SJSA1 (cell line): ENCODE measurements around the gene KCTD8. TPM values are rescaled to one million over a fixed set of nuclear protein-coding genes. Genes with fewer than 3 reads are reported as not detected.

Source experiments
- DNase-seq, 2 experiments: peaks; one replicate each; pipeline ENCODE4 v3.0.0-alpha.2; 2015 to 2020; ENCODE audit warnings: low spot score in 2 of 2, low read depth in 1 of 2
- H3K27ac ChIP-seq: fragments of 250-450 bp; sonication (Bioruptor Pico); 2 replicates; pipeline ENCODE4 v1.5.1; 2020; ENCODE audit warnings: mild to moderate bottlenecking, moderate library complexity
- H3K27me3 ChIP-seq: fragments of 250-450 bp; sonication (Bioruptor Pico); replicated peaks from 2 replicates; pipeline ENCODE4 v1.5.1; 2020; ENCODE audit warnings: mild to moderate bottlenecking, moderate library complexity
- H3K36me3 ChIP-seq: fragments of 250-450 bp; sonication (Bioruptor Pico); 2 replicates; pipeline ENCODE4 v1.5.1; 2020; ENCODE audit warnings: mild to moderate bottlenecking
- H3K4me1 ChIP-seq: fragments of 250-450 bp; sonication (Bioruptor Pico); replicated peaks from 2 replicates; pipeline ENCODE4 v1.6.1; 2021; ENCODE audit warnings: mild to moderate bottlenecking
- H3K4me3 ChIP-seq: fragments of 250-450 bp; sonication (Bioruptor Pico); 2 replicates; pipeline ENCODE4 v1.5.1; 2020; ENCODE audit warnings: mild to moderate bottlenecking
- H3K9me3 ChIP-seq: fragments of 250-450 bp; sonication (Bioruptor Pico); replicated peaks from 2 replicates; pipeline ENCODE4 v1.5.1; 2020; ENCODE audit warnings: mild to moderate bottlenecking
- total RNA-seq: library from RNA; depleted of rRNA; stranded (reverse); fragments of >200 nt; shearing (Covaris generic); gene quantifications from 2 replicates; pipeline ENCODE4 v1.2.3, GENCODE V29; 2014; rRNA removed

KCTD8 gene
- not detected in 2 replicates for total RNA-seq

DNA sequence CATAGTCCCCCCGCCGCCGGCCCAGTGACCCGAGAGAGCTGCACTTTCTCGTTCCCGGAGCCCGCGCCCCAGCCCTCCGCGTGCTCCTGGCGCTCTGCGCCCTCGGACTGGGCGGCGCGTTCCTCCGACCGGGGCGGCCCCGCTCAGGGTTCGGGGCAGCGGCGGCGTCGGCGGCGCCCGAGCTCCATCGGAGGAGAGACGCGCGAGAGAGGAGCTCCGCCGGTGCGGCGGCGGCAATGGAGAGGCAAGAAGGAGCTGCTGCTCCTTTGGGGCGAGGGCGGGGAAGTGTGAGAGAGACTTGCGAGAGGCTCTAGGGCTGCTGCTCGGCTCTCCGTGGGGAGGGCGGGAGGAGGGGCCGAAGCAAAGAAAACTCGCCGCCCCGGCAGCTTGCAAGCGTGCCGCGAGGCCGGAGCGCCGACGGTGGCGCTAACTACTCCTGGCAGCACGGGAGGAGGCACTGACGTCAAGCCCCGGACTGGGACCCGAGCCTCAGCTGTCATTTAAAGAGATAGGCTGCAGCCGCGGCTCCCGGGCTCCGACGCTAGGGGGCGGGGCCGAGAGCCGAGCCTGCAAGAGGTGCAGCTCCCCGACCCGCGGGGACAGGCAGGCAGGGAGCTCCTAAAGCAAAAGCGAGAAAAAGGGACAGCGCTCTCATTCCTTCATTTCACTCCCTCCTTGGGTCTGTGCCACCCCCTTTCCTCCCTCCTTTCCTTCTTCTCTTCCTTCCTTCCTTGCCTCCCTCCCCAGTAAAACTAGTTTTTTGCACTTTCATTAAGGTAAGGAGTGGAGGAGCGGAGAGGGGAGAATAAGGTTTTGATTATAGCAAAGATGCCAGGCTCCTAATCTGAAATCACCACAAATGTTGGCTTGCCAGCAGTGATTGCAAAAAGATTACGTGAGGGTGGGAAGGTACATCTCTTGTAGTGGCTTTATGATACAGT is at the start of gene KCTD8:
KCTD8 (minus strand) TSS at position 289 of the 941 bp plus-strand sequence.
- Histone ChIP-seq H3K36me3 (no peaks in the 10 kb centered on the region), H3K27ac (no peak within 1 kb of the TSS), H3K4me3 (peak within 1 kb of the TSS; percentile 19), H3K27me3 (peaks cover 8% of the 10 kb centered on the region), H3K9me3 (0 out of 2 replicates have a peak, but pooled peaks cover 3% of the 10 kb centered on the region), H3K4me1 (no peaks in the 10 kb centered on the region)
- peak; percentile 38 to 58 for DNase-seq

DNA sequence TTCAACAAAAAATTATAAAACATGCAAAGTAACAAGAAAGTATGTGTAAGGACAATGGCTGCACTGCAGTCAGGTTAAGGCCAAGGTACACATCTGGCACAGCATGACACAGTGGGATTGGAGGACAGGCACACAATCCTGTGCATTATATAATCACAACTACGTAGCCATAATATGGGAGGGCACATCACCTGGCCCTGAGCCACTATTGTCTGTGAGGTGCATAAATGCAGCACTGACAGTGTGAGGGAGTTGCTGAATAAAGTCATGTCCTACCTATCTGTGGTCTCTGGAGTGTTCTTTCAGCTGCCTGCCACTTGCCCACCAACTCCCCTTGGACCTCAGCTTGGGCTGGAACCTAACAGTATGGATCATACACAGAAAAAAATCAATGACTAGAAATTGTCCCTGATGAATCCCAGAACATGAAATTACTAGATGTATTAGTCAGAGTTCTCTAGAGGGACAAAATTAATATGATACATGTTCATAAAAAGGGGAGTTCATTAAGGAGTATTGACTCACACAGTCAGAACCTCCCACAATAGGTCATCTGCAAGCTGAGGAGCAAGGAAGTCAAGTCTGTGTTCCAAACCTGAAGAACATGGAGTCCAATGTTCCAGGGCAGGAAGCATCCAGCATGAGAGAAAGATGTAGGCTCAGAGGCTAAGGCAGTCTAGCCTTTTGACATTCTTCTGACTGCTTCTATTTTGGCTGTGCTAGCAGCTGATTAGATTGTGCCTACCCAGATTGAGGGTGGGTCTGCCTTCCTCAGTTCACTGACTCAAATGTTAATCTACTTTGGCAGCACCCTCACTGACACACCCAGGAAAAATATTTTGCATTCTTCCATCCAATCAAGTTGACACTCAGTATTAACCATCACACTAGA is 46.4 kb upstream of the KCTD8 start:
- H3K27me3 ChIP-seq = no peaks in the 10 kb centered on the region
- H3K36me3 ChIP-seq = no peaks in the 10 kb centered on the region
- no peaks in the 10 kb centered on the region for H3K4me1 ChIP-seq
- no peak for DNase-seq
- H3K9me3 ChIP-seq = no peaks in the 10 kb centered on the region
- no peak overlapping the region for H3K4me3 ChIP-seq
- H3K27ac ChIP-seq = no peak overlapping the region

DNA sequence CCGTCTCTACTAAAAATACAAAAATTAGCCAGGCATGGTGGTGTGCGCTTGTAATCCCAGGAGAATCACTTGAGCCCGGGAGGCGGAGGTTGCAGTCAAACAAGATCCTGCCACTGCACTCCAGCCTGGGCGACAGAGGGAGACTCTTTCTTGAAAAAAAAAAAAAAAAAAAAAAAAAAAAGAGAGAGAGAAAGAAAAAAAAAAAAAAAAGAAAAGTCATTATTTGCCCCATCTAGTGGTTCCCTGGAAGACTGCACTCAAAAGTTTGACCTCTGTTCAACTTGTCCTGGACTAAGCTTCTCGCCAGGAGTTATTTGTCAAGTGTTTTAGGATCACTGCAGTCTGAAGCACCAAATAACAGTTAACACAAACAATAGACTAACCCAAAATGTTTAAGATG is 45.3 kb upstream of the KCTD8 start:
- no peaks in the 10 kb centered on the region for H3K4me1 ChIP-seq
- peak in 1 of 2 experiments; percentile 4 for DNase-seq
- no peaks in the 10 kb centered on the region for H3K9me3 ChIP-seq
- no peaks in the 10 kb centered on the region for H3K36me3 ChIP-seq
- H3K27ac ChIP-seq = no peak overlapping the region
- no peak overlapping the region for H3K4me3 ChIP-seq
- H3K27me3 ChIP-seq = no peaks in the 10 kb centered on the region

DNA sequence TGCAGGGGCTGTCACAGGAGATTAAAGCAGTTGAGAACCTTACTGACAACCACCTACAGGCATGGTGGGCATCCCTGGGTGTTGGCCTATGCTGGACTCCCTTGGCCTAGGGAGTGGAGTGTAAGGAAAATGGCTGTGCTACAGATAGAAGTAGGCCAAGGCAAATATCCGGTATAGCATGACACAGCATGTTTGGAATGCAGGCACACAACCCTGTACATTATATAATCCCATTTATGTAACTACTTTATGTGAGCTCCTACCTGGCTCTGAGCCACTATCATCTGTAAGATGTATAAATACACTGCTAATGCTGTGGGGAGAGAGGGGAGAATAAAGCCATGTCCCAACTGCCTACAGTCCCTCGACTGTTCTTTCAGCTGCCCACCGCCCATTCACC is 38.7 kb upstream of the KCTD8 start:
- H3K27ac ChIP-seq = no peak overlapping the region
- H3K27me3 ChIP-seq = no peaks in the 10 kb centered on the region
- H3K4me3 ChIP-seq = no peak overlapping the region
- no peaks in the 10 kb centered on the region for H3K4me1 ChIP-seq
- H3K36me3 ChIP-seq = no peaks in the 10 kb centered on the region
- H3K9me3 ChIP-seq = no peaks in the 10 kb centered on the region
- no peak for DNase-seq

DNA sequence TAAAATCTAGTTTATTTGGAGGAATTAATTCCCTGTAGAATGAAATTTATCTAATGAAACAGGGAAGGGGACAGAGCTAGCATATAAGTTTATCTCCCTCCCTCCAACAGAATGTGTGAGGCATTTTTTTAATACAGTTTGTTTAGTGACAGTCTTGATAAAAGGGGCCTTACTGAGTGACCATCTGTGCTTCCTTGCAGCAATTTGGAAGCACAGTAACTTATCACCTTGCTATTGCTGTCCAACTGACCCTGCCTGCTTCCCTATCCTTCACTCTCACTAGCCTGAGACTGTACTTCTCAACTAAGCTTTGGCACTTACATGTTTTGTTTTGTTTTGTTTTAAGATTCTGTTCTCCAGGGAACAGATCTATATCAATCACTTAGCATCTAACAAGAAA is 31.1 kb upstream of the KCTD8 start:
- no peak for DNase-seq
- H3K27ac ChIP-seq = no peak overlapping the region
- H3K4me3 ChIP-seq = no peak overlapping the region
- H3K9me3 ChIP-seq = no peaks in the 10 kb centered on the region
- no peaks in the 10 kb centered on the region for H3K27me3 ChIP-seq
- H3K4me1 ChIP-seq = no peaks in the 10 kb centered on the region
- no peaks in the 10 kb centered on the region for H3K36me3 ChIP-seq

DNA sequence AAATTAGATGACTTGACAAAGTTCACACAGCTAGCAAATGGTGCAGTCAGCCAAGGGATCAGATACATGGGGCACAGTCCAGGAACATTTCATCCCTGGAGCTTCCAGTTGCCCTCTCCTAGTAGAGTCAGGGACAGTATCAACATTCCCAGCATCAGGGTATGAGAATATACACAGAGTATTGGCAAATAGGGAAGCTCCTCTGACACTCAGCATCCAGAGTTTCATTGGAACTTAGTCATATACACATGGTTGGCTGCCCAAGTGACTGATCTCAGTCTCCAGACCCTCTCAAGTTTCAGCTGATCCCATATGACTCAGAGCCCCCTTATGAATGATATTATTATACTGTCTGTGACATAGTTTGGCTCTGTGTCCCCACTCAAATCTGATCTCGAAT is 13.7 kb upstream of the KCTD8 start:
- Histone ChIP-seq H3K4me3 (no peak overlapping the region), H3K27me3 (no peaks in the 10 kb centered on the region), H3K36me3 (no peaks in the 10 kb centered on the region), H3K4me1 (no peaks in the 10 kb centered on the region), H3K27ac (no peak overlapping the region), H3K9me3 (no peaks in the 10 kb centered on the region)
- DNase-seq = no peak

DNA sequence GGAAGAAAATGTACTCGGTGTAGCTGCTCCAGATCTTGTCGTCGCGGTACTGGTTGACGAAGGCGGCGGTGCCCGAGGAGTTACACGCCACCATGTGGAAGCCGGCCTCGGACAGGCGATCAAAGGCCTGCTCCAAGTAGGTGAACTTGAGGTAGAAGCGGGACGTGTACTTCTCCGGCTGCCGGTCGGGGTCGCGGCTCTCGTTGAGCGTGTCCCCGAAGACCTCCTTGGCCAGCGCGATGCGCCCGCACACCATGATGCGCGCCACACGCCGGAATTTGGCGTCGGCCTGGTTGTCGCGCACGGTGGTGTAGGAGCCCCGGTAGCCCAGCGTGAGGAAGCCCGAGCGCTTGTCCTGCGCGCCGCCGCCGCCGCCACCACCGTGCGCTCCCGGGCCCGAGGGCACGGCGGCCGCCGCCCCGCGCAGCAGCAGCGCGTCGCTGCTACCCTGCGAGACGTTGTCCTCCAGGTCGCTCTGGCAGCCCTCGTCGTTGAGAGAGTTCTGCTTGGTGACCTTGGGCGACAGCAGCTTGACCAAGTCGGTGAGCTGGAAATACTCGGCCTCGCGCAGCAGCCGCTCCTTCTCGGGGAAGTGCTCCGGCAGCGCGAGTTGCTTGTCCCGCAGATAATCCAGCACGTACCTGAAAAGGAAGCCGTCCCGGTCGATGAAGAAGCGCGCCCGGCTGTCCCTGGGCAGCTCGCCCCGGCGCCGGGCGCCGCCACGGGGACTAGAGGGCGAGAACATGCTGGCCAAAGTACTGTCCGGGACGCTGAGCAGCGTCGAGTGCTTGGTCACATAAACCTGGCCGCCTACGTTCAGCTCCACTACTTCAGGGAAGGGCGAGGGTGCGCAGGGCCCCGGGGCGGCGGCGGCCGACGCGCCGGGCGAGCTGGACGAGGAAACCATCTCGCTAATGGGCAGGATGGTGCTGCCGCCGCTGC is 775 bp downstream of the KCTD8 start:
- Histone ChIP-seq H3K9me3 (0 out of 2 replicates have a peak, but pooled peaks cover 3% of the 10 kb centered on the region), H3K27ac (no peak overlapping the region), H3K4me1 (no peaks in the 10 kb centered on the region), H3K36me3 (no peaks in the 10 kb centered on the region), H3K4me3 (no peak overlapping the region; the same call in 1 of the 2 replicates), H3K27me3 (peaks cover 8% of the 10 kb centered on the region)
- peak in 1 of 2 experiments; percentile 12 for DNase-seq

DNA sequence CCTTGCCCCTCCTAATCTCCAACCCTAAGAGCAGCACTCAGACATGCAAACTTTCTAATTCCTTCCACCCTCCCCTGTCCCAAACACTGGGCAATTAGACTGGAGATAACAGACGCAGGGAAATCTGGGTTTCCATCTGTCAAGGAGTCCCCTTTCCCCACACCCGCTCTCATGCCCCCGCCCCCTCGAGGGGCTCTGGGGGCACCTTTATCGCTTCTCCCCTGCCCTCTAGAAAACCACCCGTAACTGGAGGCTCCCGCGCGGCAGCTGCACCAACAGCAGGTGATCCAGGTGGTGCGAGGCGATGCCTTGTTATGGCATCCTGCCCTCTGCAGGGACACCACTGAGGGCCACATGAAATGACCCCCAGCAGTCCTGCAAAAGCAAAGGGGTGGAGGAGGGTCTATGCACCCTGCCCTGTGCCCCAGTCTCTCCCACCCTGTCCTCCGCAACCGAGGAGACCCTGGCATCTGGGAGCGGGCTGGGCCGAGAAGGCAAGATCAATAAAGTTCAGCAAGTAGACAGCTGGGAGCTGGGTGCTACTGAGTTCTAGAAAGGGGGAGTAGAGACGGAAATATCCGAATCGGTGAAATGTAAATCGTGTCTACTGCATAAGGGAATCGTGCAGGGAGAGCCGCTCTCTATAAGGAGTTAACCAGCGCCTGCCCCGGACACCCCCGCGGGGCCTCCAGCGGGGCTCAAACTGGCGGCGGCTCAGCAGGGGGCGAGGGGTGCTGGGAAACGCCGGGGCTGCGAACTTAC is 1.6 kb downstream of the KCTD8 start:
- DNase-seq = peak; percentile 0 to 16
- Histone ChIP-seq H3K36me3 (no peaks in the 10 kb centered on the region), H3K9me3 (0 out of 2 replicates have a peak, but pooled peaks cover 3% of the 10 kb centered on the region), H3K27ac (no peak overlapping the region), H3K4me1 (no peaks in the 10 kb centered on the region), H3K4me3 (no peak overlapping the region), H3K27me3 (peaks cover 8% of the 10 kb centered on the region)

DNA sequence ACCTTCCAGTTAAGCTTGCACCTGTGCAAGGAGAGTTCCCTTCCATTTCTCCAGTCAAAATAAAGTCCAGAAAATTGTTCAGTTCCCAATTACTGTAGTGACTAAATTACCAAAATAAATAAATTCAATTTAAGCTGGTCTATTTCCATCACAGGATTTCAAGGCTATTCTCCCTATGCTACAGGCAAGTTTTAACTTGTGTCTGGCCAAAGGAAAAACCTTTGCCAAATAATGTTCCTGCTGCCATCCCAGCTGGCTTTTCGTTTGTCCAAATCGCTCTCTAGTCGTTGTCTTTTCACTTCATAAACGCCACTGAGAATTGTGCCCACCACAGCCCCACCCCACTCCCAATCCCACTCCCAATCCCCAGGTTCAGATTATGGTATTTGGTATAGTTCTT is 2.4 kb downstream of the KCTD8 start:
- Histone ChIP-seq H3K36me3 (no peaks in the 10 kb centered on the region), H3K4me1 (no peaks in the 10 kb centered on the region), H3K9me3 (0 out of 2 replicates have a peak, but pooled peaks cover 3% of the 10 kb centered on the region), H3K27ac (no peak overlapping the region), H3K4me3 (no peak overlapping the region), H3K27me3 (peaks cover 8% of the 10 kb centered on the region)
- DNase-seq = no peak

DNA sequence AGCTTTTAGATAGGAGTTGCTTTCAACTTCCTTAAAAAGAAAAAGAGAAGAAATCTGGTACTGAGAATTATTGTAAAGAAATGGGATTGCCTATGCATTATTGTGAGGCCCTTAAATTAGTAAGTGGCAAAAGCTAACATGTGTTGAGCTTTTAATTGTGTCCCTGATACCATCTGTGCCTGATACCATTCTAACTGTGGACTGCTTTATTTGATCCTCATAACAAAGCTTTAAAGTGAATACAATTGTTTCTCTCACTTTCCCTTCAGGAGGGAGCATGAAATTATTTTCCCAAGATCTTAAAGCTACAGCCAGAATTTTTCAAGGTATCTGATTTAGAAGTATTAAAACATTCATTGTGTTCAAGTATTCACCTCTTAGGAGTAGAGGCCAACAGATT is 9.9 kb downstream of the KCTD8 start:
- no peaks in the 10 kb centered on the region for H3K9me3 ChIP-seq
- DNase-seq = no peak
- H3K27me3 ChIP-seq = no peaks in the 10 kb centered on the region
- H3K27ac ChIP-seq = no peak overlapping the region
- H3K36me3 ChIP-seq = no peaks in the 10 kb centered on the region
- no peaks in the 10 kb centered on the region for H3K4me1 ChIP-seq
- no peak overlapping the region for H3K4me3 ChIP-seq

DNA sequence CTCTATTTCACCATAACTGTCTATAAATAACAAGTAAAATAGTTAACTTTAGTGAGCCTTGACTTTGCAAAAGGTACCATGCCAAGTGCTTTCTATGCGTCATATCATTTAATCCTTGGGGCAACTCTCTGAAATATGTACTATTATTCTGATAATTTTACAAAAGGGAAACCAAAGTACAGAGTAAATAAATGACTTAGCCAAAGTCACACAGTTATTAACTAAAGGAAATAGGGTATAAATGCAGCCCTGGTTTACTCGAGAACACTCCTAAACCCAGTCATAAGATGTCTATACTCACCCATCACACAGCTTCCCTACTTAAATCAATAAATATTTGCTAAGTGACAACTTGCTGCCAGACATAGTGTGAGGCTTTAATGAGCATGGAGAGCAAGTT is 14.4 kb downstream of the KCTD8 start:
- H3K27me3 ChIP-seq = no peaks in the 10 kb centered on the region
- H3K4me3 ChIP-seq = no peak overlapping the region
- DNase-seq = no peak
- H3K4me1 ChIP-seq = no peaks in the 10 kb centered on the region
- H3K27ac ChIP-seq = no peak overlapping the region
- H3K36me3 ChIP-seq = no peaks in the 10 kb centered on the region
- no peaks in the 10 kb centered on the region for H3K9me3 ChIP-seq

DNA sequence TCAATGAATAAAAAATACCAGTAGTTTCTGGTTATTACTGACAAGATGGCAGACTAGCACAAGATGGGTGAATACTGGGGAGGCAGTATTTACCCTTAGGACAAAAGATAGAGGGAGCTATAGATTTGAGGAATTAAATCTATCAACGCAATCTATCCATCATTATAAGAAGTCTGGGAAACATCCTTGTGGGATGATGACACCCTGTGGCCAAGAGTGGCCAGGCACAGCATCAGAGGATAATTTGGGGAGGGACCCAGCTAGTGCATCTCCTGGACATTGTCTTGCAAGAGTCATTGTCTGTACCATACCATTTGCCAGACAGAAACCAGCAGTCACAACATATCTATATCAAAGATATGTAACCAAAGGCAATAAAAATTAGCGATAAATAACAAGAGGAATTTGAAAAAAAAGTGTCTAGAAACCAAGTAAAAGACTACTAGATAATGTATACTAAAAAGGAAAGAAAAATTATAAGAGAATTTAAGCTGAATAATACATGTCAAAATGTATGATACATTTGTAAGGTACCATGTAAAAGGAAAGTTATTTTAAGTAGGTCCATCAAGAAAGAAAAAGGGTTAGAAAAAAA is 22.9 kb downstream of the KCTD8 start:
- no peak overlapping the region for H3K4me3 ChIP-seq
- DNase-seq = no peak
- H3K9me3 ChIP-seq = no peaks in the 10 kb centered on the region
- H3K27me3 ChIP-seq = no peaks in the 10 kb centered on the region
- no peaks in the 10 kb centered on the region for H3K4me1 ChIP-seq
- no peaks in the 10 kb centered on the region for H3K36me3 ChIP-seq
- H3K27ac ChIP-seq = no peak overlapping the region
